Progenitor cell of endocrine pancreas (in vitro differentiated cells): ENCODE data around the gene SETBP1. TPM values are rescaled to one million over a fixed set of nuclear protein-coding genes. Genes with fewer than 3 reads are reported as not detected.

ENCODE experiments used
- DNase-seq: peaks from one replicate; pipeline ENCODE4 v3.0.0; 2021; ENCODE audit warnings: low spot score; ENCODE audit not compliant: unreplicated experiment
- H3K27ac Mint-ChIP-seq: 2 replicates; pipeline ENCODE4 v1.8.0; 2021; ENCODE audit warnings: mild to moderate bottlenecking, moderate library complexity, mixed read lengths
- H3K27me3 Mint-ChIP-seq: 2 replicates; pipeline ENCODE4 v1.8.0; 2021; ENCODE audit warnings: mixed read lengths
- H3K36me3 Mint-ChIP-seq: 2 replicates; pipeline ENCODE4 v1.8.0; 2022; ENCODE audit warnings: mixed read lengths; ENCODE audit not compliant: insufficient read depth
- H3K4me1 Mint-ChIP-seq: 2 replicates; pipeline ENCODE4 v1.8.0; 2021; ENCODE audit warnings: low read depth, mixed read lengths
- H3K4me3 Mint-ChIP-seq: 2 replicates; pipeline ENCODE4 v1.8.0; 2021; ENCODE audit warnings: low read depth, mild to moderate bottlenecking, moderate library complexity, mixed read lengths
- H3K9me3 Mint-ChIP-seq: 2 replicates; pipeline ENCODE4 v1.8.0; 2021; ENCODE audit warnings: low read depth, mixed read lengths
- CTCF ChIP-seq: fragments of 200-600 bp; sonication (generic); IDR thresholded peaks from one replicate; pipeline ENCODE4 v1.5.0; 2021; ENCODE audit warnings: antibody characterized with exemption, mild to moderate bottlenecking; ENCODE audit not compliant: unreplicated experiment
- total RNA-seq: library from RNA; stranded (reverse); gene quantifications from 2 replicates; pipeline ENCODE4 v1.2.1, GENCODE V29; 2021

The SETBP1 gene
- total RNA-seq, 1 donor from 2014 or later, result 30.8 TPM

- no peaks in the 10 kb centered on the region for H3K9me3 Mint-ChIP-seq
- no peak overlapping the region for H3K27ac Mint-ChIP-seq
- H3K36me3 Mint-ChIP-seq, result no peaks in the 10 kb centered on the region
- H3K4me3 Mint-ChIP-seq, result no peak overlapping the region
- peaks cover 25% of the 10 kb centered on the region for H3K4me1 Mint-ChIP-seq
- no peak for TF ChIP-seq CTCF
- DNase-seq, result no peak
- H3K27me3 Mint-ChIP-seq, result no peaks in the 10 kb centered on the region
These were observed 219.9 kb downstream of the SETBP1 start for GRCh38 chr18:44900627-44901026.

GRCh38 chr18:44901283-44901682, 220.6 kb downstream of the SETBP1 start:
- DNase-seq, result no peak
- peaks cover 24% of the 10 kb centered on the region for H3K4me1 Mint-ChIP-seq
- no peaks in the 10 kb centered on the region for H3K9me3 Mint-ChIP-seq
- H3K36me3 Mint-ChIP-seq, result no peaks in the 10 kb centered on the region
- H3K27ac Mint-ChIP-seq, result no peak overlapping the region
- TF ChIP-seq CTCF, result no peak
- H3K27me3 Mint-ChIP-seq, result no peaks in the 10 kb centered on the region
- H3K4me3 Mint-ChIP-seq, result no peak overlapping the region

- H3K9me3 Mint-ChIP-seq, result no peaks in the 10 kb centered on the region
- H3K27ac Mint-ChIP-seq, result no peak overlapping the region
- TF ChIP-seq CTCF, result no peak
- DNase-seq, result no peak
- no peaks in the 10 kb centered on the region for H3K27me3 Mint-ChIP-seq
- no peak overlapping the region for H3K4me3 Mint-ChIP-seq
- H3K36me3 Mint-ChIP-seq, result no peaks in the 10 kb centered on the region
- H3K4me1 Mint-ChIP-seq, result peaks cover 8% of the 10 kb centered on the region
These were observed 222.6 kb downstream of the SETBP1 start for GRCh38 chr18:44903327-44903726.

GRCh38 chr18:44904768-44905167, 224.1 kb downstream of the SETBP1 start:
- no peak for DNase-seq
- Mint-ChIP-seq H3K4me1 (peaks cover 4% of the 10 kb centered on the region), H3K9me3 (no peaks in the 10 kb centered on the region), H3K36me3 (no peaks in the 10 kb centered on the region), H3K27ac (no peak overlapping the region), H3K4me3 (no peak overlapping the region), H3K27me3 (no peaks in the 10 kb centered on the region)
- TF ChIP-seq CTCF, result no peak

GRCh38 chr18:44909191-44909719, 228.6 kb downstream of the SETBP1 start:
- H3K36me3 Mint-ChIP-seq, result peaks cover 1% of the 10 kb centered on the region
- no peak overlapping the region for H3K27ac Mint-ChIP-seq
- no peaks in the 10 kb centered on the region for H3K9me3 Mint-ChIP-seq
- no peaks in the 10 kb centered on the region for H3K4me1 Mint-ChIP-seq
- no peak overlapping the region for H3K4me3 Mint-ChIP-seq
- no peak for DNase-seq
- H3K27me3 Mint-ChIP-seq, result no peaks in the 10 kb centered on the region
- TF ChIP-seq CTCF, result no peak
